ENCODE data around the gene KRT80. TPM values are rescaled to one million over a fixed set of nuclear protein-coding genes. Genes with fewer than 3 reads are reported as not detected.

The KRT80 gene
- total and polyA plus RNA-seq, 2 experiments from 2014 or later = not detected

- DNase-seq (ENCODE audit: low read depth in 1 of 2, low spot score in 1 of 2) = peak in 1 of 2 donors; percentile 22
- no peak overlapping the region for H3K27ac ChIP-seq
- peaks cover 9% of the 10 kb centered on the region for H3K27me3 ChIP-seq
- no peaks in the 10 kb centered on the region for H3K9me3 ChIP-seq (ENCODE audit: low read depth)
- no peak for TF ChIP-seq CTCF (IDR thresholded peaks at IDR 0.05; ENCODE audit: low read depth, low read length)
- H3K4me3 ChIP-seq = no peak overlapping the region
- no peaks in the 10 kb centered on the region for H3K36me3 ChIP-seq
- H3K4me1 ChIP-seq (ENCODE audit: low read depth) = peaks cover 7% of the 10 kb centered on the region
These were observed 43.8 kb downstream of the KRT80 start for GRCh38 chr12:52147964-52148463.

GRCh38 chr12:52147367-52147963 is 44.3 kb downstream of the KRT80 start:
- Histone ChIP-seq H3K9me3 (ENCODE audit: low read depth) (no peaks in the 10 kb centered on the region), H3K4me3 (no peak overlapping the region), H3K36me3 (no peaks in the 10 kb centered on the region), H3K4me1 (ENCODE audit: low read depth) (peaks cover 7% of the 10 kb centered on the region), H3K27me3 (peaks cover 4% of the 10 kb centered on the region), H3K27ac (no peak overlapping the region)
- DNase-seq (ENCODE audit: low read depth in 1 of 2, low spot score in 1 of 2) = peak in 1 of 2 donors; percentile 96
- TF ChIP-seq CTCF (IDR thresholded peaks at IDR 0.05; ENCODE audit: low read depth, low read length) = no peak

GRCh38 chr12:52146822-52147366 is 44.9 kb downstream of the KRT80 start:
- no peak for TF ChIP-seq CTCF (IDR thresholded peaks at IDR 0.05; ENCODE audit: low read depth, low read length)
- DNase-seq (ENCODE audit: low read depth in 1 of 2, low spot score in 1 of 2) = no peak
- no peaks in the 10 kb centered on the region for H3K36me3 ChIP-seq
- H3K4me3 ChIP-seq = no peak overlapping the region
- H3K27me3 ChIP-seq = no peaks in the 10 kb centered on the region
- peaks cover 7% of the 10 kb centered on the region for H3K4me1 ChIP-seq (ENCODE audit: low read depth)
- no peak overlapping the region for H3K27ac ChIP-seq
- no peaks in the 10 kb centered on the region for H3K9me3 ChIP-seq (ENCODE audit: low read depth)

DNA sequence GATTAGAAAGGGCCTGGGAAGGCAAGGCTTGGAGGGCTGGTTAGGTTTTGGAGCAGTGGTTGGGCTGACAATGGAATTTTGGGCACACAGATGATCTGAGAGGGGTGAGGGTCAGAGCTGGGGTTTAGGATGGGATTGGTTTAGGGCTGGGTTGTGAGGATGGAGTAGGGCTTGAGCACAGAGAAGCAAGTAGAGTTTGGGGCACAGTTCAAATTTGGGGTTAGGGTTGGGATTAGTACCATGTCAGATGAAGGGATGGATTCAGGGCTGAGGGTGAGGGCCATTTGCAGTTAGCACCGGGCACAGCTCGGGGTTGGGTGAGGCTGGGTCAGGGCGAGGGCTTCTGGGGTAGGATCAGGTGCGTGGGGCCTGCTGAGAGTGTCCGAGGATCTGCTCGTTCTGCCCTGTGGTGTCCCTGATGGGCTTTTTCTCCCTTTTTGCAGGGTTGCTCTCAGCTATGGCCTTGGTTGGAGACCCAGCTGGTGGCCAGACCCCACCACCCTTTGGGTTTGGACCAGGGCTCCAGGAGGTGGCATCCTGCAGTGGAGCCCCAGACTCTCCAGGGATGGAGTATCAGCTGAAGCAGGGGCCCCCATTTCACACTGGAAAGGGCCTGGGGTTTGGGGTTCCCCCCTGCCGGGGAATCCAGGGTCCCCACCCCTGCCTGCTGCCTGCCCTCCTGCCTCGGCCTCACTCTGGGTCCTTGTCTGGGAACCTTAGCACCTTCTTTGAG is 45.6 kb downstream of the KRT80 start:
- no peak overlapping the region for H3K4me3 ChIP-seq
- H3K27me3 ChIP-seq = no peaks in the 10 kb centered on the region
- TF ChIP-seq CTCF (IDR thresholded peaks at IDR 0.05; ENCODE audit: low read depth, low read length) = no peak
- H3K9me3 ChIP-seq (ENCODE audit: low read depth) = no peaks in the 10 kb centered on the region
- no peak for DNase-seq (ENCODE audit: low read depth in 1 of 2, low spot score in 1 of 2)
- peaks cover 7% of the 10 kb centered on the region for H3K4me1 ChIP-seq (ENCODE audit: low read depth)
- no peak overlapping the region for H3K27ac ChIP-seq
- H3K36me3 ChIP-seq = no peaks in the 10 kb centered on the region

GRCh38 chr12:52145228-52146088 is 46.4 kb downstream of the KRT80 start:
- Histone ChIP-seq H3K36me3 (no peaks in the 10 kb centered on the region), H3K4me1 (ENCODE audit: low read depth) (peaks cover 7% of the 10 kb centered on the region), H3K4me3 (no peak overlapping the region), H3K27ac (no peak overlapping the region), H3K27me3 (no peaks in the 10 kb centered on the region), H3K9me3 (ENCODE audit: low read depth) (no peaks in the 10 kb centered on the region)
- TF ChIP-seq CTCF (IDR thresholded peaks at IDR 0.05; ENCODE audit: low read depth, low read length) = no peak
- no peak for DNase-seq (ENCODE audit: low read depth in 1 of 2, low spot score in 1 of 2)

All from cardiac muscle cell (in vitro differentiated cells and primary cell).